Measurements from ENCODE around the gene RTP2.

The RTP2 gene

GRCh38 chr3:187739561-187740332 is 37.4 kb upstream of the RTP2 start (continued):
- no peak for TF ChIP-seq ZNF571 (tag by site-specific recombination; IDR thresholded peaks at IDR 0.05)
- peak; percentile 58 for TF ChIP-seq IKZF3 (tag by site-specific recombination; IDR thresholded peaks at IDR 0.05)
- TF ChIP-seq ZIC2 (tag by site-specific recombination; IDR thresholded peaks at IDR 0.05): peak; percentile 54; the same call in 1 of the 2 replicates
- 0 out of 2 replicates have a peak, but pooled peaks have one; percentile 22 for TF ChIP-seq HIC1 (tag by site-specific recombination; IDR thresholded peaks at IDR 0.05)
- no peak for TF ChIP-seq ZBTB1 (tag by site-specific recombination; IDR thresholded peaks at IDR 0.05)
- no peak for TF ChIP-seq ZNF16 (tag by site-specific recombination; IDR thresholded peaks at IDR 0.05; ENCODE audit: low read depth)
- no peak for TF ChIP-seq ZNF677 (tag by site-specific recombination; IDR thresholded peaks at IDR 0.05)
- TF ChIP-seq GLI2 (tag by site-specific recombination; IDR thresholded peaks at IDR 0.05; ENCODE audit: borderline replicate concordance, low read depth): no peak
- no peak for TF ChIP-seq ZNF473 (tag by site-specific recombination; IDR thresholded peaks at IDR 0.05)
- no peak for TF ChIP-seq ZNF555 (tag by site-specific recombination; conservative IDR thresholded peaks at IDR 0.05)
- no peak for TF ChIP-seq ZNF623 (tag by site-specific recombination; IDR thresholded peaks at IDR 0.05)
- no peak for TF ChIP-seq ZSCAN23 (tag by site-specific recombination; IDR thresholded peaks at IDR 0.05)
- peak; percentile 22; the same call in 1 of the 2 replicates for TF ChIP-seq ZBTB44 (tag by site-specific recombination; IDR thresholded peaks at IDR 0.05)
- TF ChIP-seq ZNF645 (tag by site-specific recombination; IDR thresholded peaks at IDR 0.05): no peak
- peak; percentile 32; the same call in 1 of the 2 replicates for TF ChIP-seq ZNF394 (tag by site-specific recombination; IDR thresholded peaks at IDR 0.05; ENCODE audit: borderline replicate concordance)
- peak; percentile 84 for TF ChIP-seq ZSCAN30 (tag by site-specific recombination; IDR thresholded peaks at IDR 0.05)
- no peak for TF ChIP-seq ZNF426 (tag by site-specific recombination; IDR thresholded peaks at IDR 0.05)
- no peak for TF ChIP-seq PBX3 (CRISPR knock-in tag; IDR thresholded peaks at IDR 0.05)
- no peak for TF ChIP-seq ZNF324 (tag by site-specific recombination; IDR thresholded peaks at IDR 0.05)
- no peak for TF ChIP-seq ZFP41 (tag by site-specific recombination; IDR thresholded peaks at IDR 0.05; ENCODE audit: borderline replicate concordance)
- no peak for TF ChIP-seq ZNF488 (tag by site-specific recombination; IDR thresholded peaks at IDR 0.05)
- TF ChIP-seq ZNF292 (tag by site-specific recombination; IDR thresholded peaks at IDR 0.05; ENCODE audit: borderline replicate concordance, low read depth): no peak
- TF ChIP-seq ZNF558 (tag by site-specific recombination; IDR thresholded peaks at IDR 0.05): no peak
- no peak for TF ChIP-seq ZNF404 (tag by site-specific recombination; IDR thresholded peaks at IDR 0.05)
- no peak for TF ChIP-seq ATF2 (tag by site-specific recombination; IDR thresholded peaks at IDR 0.05; ENCODE audit: low read depth)
- no peak for TF ChIP-seq ZNF148 (tag by site-specific recombination; IDR thresholded peaks at IDR 0.05; ENCODE audit: borderline replicate concordance)
- no peak for TF ChIP-seq ZNF791 (tag by site-specific recombination; IDR thresholded peaks at IDR 0.05)
